Fibroblast of villous mesenchyme (primary cell): ENCODE results near the gene FAM204A. TPM values are rescaled to one million over a fixed set of nuclear protein-coding genes. Genes with fewer than 3 reads are reported as not detected.

Source experiments
- DNase-seq: peaks from one replicate; pipeline ENCODE4 v3.0.0-alpha.2; 2010; ENCODE audit warnings: low read depth
- H3K4me3 ChIP-seq: 2 replicates; pipeline ENCODE4 v1.5.1; 2011; ENCODE audit warnings: low read depth, mild to moderate bottlenecking, low read length
- CTCF ChIP-seq: IDR thresholded peaks from 2 replicates; pipeline ENCODE4 v1.5.1; 2012; ENCODE audit warnings: low read depth, mild to moderate bottlenecking, low read length; ENCODE audit not compliant: insufficient read depth
- total RNA-seq: library from RNA; depleted of rRNA; stranded (reverse); fragments of >200 nt; gene quantifications from 2 replicates; pipeline ENCODE4 v1.2.3, GENCODE V29; 2012

Gene FAM204A
- total RNA-seq, 1 donor, result 48.8 TPM

- DNase-seq, result no peak
- TF ChIP-seq CTCF, result no peak
- no peak overlapping the region for H3K4me3 ChIP-seq
Measured at GRCh38 chr10:118256825-118257570, 85.1 kb downstream of the FAM204A start.

- no peak for DNase-seq
- no peak overlapping the region for H3K4me3 ChIP-seq
- TF ChIP-seq CTCF, result no peak
Measured at GRCh38 chr10:118256209-118256608, 85.9 kb downstream of the FAM204A start.

- TF ChIP-seq CTCF, result no peak
Measured at GRCh38 chr10:118255355-118255754, 86.8 kb downstream of the FAM204A start.

GRCh38 chr10:118254654-118255053 is 87.5 kb downstream of the FAM204A start:
- no peak for DNase-seq
- no peak for TF ChIP-seq CTCF
- no peak overlapping the region for H3K4me3 ChIP-seq

More at GRCh38 chr10:118255355-118255754, 86.8 kb downstream of the FAM204A start:
- no peak overlapping the region for H3K4me3 ChIP-seq
- DNase-seq, result no peak

- no peak for DNase-seq
- no peak overlapping the region for H3K4me3 ChIP-seq
- TF ChIP-seq CTCF, result no peak
Measured at GRCh38 chr10:118253397-118253796, 88.7 kb downstream of the FAM204A start.

GRCh38 chr10:118251791-118252190 is 90.3 kb downstream of the FAM204A start:
- no peak overlapping the region for H3K4me3 ChIP-seq
- no peak for DNase-seq
- no peak for TF ChIP-seq CTCF

GRCh38 chr10:118249714-118250113 is 92.4 kb downstream of the FAM204A start:
- no peak for TF ChIP-seq CTCF
- H3K4me3 ChIP-seq, result no peak overlapping the region
- no peak for DNase-seq
